ENCODE measurements around the gene CREM.
A peak's percentile ranks its signal among the peaks of the same experiment; 100 is the strongest.
"Not testable (repeated sequence)": the region's sequence is repeated elsewhere in the genome, so short reads cannot be mapped to it uniquely, and the experiment has no call there.

The CREM gene

DNA sequence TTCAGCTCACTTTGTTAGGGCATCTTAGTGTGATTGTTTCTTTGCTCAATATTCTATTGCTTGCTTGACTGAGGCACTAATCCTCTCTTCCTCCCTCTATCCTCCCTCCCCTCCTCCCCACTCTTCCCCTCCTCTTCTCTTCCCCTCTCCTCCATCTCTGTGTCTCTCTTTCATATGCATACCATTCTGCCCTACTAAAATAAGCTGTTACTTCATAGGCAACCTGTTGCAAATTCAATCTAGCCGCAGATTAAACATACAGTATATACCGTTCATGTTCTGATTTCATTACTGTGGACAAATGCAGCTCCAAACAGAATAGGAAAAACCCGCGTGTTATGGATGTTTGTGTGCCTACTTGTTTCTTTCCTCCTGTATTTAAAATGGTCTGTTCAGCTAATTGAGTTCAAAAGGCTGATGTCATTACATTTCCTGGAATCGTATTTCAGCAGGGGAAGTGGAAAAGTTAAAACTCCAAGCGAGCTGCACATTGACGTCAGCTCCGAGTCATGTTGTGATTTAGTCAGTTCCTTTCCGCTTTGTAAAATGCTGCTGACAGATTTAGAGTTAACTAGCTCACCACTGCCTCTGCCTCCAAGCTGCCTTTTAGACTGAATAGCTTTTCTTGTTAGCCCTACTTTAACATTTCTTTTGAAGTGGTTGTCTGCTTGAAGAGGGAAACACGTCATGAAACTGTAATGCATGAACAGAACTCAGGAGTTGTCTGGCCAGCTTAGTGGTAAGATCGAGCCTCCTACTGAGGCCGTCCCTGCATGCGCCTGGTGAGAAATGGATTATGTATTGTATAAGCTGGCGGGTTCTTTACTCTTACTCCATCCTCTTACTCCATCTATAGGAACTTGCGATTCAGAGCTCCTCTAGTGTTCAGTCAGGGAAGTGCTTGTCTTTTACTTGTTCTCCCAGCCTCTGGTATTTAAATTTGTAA is 69.0 kb downstream of the CREM start:
- DNase-seq, result peak; percentile 91

DNA sequence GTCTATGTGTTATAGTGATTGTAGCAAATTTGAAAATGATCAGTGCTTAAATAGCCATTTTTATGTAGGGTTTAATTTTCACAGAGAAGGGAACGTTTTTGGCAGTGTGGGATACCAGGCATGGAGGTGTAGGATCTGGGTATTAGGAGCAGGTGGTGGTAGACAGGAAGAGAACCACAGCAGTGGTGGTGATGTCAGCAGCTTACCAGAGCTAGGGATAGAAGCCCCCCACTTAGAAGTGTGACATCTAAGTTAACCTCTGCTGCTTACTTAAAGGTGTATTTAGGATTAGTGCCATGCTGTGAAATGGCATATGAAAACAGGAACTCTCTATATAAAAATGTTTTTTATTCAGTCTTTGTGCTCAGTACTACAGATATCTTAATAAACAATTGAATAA is 73.8 kb downstream of the CREM start:
- DNase-seq, result no peak

DNA sequence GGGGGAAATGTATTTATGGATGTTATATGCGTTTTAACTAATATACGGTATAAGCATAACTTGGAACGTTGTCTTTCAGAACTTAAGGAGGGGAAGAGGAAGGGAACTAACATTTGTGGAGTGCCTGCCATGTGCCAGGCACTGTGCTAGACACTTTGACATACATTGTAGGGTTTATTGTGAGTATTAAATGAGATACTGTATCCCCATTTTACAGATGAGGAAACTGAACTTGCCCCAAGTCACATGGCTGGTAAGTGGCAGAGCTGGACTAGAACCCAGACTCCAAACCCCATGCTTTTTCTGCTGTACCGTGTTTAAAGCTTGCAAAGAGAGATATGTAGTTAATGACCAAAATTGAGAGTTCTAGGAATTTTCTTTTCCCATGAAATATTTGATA is 74.6 kb downstream of the CREM start:
- DNase-seq, result no peak

DNA sequence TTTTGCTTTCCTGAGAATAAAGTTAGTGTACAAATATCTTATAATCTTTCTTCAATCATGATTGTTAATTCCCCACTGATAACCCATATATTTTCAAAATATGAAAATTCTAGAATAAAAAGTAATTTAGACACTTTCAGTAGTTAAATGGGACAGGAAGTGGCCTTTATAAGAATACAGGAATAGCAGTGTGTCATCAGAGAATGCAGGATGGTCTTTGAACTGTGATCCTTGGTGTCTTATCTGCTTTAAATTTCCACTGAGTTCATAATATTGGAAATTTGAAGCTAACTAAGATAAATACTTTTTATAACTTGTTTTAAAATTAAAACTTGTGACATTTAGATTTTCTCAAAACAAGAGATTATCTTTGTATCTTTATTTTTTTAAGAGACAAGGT is 75.4 kb downstream of the CREM start:
- DNase-seq, result no peak

DNA sequence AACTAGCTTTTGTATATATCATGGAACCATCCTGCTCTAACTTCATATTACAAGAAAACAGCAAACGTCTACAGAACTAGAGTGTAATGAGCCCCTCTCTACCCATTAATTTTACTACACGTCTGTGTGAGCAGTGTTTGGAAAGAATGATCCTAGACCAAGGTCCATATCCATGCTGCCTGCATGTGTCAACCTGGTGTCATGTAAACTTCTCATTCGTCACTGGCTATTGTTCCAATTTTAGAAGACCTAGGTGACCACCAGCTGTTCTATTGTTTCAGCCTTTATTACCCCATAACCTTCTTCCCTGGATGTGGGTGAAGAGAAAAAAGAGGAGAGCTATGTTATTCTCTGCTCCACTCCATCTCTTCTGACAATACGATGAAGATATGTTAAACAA is 77.1 kb downstream of the CREM start:
- no peak for DNase-seq

DNA sequence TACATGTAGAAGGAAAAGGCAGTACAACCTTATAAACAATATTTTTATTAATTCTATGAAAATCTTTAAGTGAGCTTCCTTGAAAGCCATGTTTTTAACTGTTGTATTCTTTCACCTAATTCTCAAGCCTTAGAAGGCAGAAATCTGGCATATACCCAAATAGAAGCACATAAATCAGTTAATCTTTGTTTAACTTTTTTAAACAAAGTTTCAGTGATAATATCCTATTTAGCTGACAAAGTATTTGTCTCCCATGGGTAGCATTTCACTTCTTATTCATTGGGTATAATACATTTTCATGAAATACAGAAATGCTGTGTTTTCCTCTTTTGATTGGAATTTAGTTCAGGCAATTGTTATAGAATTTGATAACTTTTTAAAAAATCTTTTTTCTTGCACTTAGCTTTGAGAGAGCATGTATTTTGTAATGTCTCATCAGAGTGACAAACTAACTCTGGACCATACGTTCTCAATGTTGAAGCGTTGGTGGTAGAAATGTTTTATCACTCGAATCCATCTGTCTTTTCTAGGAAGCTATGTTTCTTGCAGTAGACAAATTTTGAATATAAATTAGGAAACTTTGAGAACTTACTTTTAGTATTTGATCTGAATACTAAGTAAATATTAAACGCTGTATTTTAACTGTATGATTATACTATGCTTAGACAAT is 78.1 kb downstream of the CREM start:
- no peak for DNase-seq

DNA sequence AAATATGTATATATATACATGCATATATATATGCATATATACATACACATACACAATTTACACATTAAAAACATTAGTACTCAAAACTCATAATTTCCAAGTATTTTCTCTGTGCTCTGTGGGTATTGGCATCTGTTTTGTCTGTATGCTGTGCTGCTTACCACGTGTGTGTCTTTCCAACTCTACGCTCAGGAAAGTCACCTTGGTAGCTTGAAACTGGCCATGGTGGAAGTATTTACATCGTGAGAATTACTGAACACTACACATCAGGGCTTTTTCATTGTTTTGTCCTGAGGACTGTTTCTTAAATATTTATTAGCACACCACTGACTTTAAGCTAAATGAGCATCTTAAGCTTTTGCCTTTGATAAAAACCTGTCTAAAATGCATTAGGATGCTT is 79.6 kb downstream of the CREM start:
- no peak for DNase-seq

DNA sequence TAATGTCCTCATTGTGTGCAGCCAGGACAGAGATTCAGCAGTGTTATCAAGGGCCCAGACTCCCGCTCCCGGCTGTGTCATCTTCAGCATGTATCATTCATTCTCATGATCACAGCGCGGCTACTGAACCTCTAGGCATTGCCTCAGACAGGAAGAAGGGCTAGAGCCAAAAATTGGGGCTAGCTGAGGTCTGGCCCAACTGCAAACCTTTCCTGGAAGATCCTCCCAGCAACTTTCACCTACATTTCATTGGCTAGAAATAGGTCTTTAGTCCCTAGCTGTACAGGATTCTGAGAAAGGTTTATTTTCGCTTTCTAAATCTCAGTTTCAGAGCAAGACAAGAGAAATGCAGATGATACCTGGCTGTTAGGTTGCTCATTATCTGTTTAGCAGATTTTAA is 81.9 kb downstream of the CREM start:
- no peak for DNase-seq

DNA sequence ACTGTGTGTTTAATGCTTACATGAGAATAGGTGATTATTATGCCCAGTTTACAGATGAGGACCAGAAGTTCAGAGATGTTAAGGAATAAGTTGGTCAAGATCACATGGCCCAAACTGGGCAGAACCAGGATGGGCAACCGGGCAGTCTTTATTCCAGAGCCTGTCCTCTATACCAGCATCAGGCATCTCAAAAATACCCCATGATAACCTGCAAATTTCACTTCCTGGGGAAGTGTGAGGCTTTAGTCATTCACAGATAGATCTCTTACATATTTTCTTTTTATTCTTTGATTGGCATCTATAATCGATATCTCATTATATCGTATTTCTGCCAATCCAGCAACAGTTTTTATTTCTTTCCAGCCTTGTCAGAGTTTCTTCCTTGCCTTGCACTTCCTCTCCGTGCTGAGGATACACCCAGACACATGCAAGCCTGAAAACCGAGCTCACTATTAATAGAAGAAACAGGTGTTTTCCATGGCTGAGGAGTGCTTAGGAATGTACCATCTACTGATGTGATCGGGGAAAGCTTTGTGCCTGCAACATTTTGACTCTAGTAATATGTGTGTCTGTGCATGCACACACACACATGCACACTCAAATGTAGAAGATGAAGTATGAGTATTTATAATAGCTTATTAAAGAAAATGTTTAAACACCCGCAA is 82.4 kb downstream of the CREM start:
- DNase-seq, result no peak

DNA sequence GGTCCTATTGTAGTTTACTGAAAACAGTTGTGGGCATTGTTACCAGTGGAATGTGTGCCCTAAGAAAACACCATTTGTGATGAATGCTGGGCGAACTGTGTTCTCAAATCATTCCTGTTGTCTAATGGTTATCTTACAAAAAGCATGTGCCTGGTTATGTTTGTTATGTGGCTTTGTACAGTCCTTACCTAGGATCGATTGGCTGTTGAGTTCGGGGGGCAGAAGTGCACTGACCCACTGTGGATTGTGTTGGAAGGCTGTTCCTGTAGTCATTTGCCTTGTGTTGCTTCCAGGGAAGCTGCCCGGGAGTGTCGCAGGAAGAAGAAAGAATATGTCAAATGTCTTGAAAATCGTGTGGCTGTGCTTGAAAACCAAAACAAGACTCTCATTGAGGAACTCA is 84.3 kb downstream of the CREM start:
- no peak for DNase-seq

DNA sequence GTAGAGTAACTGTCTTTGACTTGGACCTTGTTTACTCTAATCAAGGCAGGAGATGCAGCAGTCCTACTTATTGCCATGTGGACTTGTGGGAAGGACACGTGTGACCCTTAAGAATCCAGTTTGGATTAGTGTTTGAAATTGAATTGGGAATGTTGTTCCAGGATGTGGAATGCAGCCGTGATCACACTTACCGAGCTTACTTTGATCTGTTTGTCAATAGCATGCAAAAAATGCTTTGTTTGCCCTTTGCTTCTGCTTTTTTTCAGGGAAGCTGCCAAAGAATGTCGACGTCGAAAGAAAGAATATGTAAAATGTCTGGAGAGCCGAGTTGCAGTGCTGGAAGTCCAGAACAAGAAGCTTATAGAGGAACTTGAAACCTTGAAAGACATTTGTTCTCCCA is 84.7 kb downstream of the CREM start:
- DNase-seq, result no peak

DNA sequence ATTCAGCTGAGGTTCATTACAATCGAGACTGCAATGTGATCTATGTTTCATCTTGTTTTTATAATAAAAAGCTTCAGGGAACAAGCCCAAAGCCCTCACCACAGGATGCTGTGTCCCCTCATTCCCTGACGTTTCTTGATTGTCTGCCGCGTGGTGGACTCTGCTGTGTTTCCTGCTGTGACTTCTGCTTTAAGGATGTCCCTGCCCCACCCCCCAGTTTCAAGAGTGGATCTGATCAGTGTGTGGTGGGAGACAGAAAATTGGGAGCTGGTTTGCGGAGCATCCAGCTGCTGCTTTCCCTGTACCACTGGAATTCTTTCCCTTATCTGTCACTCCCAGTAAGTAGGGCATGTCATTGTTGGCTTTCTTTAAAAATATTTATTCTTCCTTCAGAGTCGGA is 86.2 kb downstream of the CREM start:
- DNase-seq, result no peak

DNA sequence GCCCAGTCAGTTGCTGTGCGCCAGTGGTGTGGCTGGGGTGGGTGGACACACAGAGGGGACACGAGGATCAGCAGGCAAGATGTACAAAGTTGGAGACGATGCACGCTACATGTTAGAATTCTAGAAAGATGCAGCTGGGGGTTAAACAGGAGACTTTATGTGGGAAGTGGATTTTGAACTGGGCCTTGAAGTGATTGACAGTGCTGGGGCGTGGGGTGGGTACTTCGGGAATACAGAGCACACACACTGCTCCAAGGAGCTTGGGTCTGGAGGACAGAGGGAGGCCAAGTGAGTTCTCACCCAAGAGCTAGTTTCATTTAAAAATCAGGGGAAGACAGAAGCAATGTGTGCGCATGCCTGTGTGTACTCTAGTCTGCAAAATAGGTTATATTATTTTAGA is 87.1 kb downstream of the CREM start:
- DNase-seq, result no peak

DNA sequence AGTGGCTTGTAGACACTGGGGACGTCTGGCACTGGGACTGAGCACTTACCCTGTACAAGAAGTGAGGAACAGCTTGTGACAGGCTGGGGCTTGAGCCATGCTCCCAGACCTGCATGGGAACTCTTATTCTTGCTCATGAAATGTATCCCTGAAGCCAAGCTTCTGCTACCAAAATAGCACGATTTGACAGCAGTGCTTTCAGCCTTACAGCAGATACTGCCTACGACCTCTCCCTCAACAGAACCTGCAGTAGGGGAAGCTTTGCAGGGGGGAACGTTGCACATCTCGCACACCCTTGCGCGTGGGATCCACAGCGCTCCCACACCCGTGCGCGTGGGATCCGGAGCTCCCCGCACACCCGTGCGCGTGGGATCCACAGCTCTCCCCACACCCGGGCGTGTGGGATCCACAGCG is 88.0 kb downstream of the CREM start:
- DNase-seq, result no peak

DNA sequence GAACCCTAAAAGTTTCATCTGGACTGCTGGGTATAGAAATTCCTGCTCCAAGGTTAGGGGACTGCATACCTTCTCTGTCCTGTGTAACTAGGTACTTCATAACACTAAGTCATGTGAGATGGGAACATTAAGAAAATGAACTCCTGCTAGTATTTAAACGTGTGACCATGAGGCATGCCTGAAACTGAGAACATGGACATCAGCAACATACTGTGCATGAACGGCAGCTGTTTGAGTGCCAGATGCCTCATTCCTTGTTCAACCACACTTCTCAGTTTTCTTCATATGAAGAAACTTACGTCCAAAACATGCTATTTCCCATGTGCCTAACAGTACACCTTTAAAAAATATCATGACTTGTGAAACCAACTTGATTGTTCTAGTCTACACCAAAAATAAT is 88.5 kb downstream of the CREM start:
- DNase-seq, result no peak

DNA sequence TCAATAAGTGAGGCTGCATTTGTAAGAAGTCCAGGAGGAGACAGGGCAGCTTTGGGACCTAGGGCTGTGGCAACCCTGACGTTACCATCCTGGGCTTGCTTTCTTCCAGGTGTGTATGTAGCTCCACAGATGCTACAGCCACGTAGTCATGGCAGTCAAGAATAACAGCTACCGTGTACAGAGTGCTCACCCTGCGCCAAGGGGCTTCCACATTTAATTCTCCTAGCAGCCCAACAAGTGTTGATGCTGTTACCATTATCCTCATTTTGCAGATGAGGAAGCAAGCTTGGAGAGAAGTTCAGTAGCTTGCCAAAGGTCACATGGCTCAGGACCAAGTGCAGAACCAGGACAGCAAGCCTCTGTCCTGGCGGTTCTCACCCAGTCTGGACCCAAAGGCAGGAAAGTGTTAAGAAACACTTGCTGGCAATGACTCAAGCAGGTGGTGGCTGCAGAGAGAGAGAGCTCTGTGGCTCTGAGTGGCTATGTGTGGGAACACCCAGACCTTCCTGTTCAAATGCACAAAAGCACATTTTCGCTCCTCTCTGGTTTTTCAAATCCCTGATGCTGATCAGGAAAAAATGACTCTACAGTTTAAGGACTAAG is 89.8 kb downstream of the CREM start:
- peak; percentile 62 for DNase-seq

DNA sequence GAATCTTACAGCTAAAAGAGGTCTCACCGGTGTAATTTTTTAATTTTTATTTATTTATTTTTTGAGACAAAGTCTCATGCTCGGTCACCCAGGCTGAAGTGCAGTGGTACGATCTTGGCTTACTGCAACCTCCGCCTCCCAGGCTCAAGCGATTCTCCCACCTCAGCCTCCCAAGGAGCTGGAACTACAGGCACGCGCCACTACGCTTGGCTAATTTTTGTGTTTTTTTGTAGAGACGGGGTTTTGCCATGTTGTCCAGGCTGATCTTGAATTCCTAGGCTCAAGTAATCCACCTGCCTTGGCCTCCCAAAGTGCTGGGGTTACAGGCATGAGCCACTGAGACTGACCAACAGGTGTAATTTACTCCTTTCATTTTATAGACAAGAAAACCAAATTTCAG is 90.3 kb downstream of the CREM start:
- DNase-seq, result not testable (repeated sequence)

DNA sequence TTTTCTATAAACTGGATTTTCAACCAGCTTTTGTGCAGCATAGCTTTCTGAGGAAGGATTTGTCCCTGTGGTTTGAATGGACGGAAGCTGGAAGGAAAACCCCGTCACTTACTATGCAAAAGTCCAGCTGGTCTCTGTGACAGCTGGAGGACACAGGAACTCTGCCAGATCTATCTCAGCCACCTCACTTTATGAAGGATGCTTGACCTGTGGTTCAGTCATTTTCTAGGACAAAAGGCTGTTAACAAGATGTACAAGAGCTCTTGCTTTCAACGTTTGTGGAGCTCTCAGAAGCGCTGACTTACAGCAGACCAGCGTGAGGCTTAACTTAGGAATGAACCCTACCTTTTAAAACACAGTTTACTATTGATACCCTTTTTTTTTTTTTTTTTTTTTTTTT is 90.8 kb downstream of the CREM start:
- peak; percentile 65 for DNase-seq

DNA sequence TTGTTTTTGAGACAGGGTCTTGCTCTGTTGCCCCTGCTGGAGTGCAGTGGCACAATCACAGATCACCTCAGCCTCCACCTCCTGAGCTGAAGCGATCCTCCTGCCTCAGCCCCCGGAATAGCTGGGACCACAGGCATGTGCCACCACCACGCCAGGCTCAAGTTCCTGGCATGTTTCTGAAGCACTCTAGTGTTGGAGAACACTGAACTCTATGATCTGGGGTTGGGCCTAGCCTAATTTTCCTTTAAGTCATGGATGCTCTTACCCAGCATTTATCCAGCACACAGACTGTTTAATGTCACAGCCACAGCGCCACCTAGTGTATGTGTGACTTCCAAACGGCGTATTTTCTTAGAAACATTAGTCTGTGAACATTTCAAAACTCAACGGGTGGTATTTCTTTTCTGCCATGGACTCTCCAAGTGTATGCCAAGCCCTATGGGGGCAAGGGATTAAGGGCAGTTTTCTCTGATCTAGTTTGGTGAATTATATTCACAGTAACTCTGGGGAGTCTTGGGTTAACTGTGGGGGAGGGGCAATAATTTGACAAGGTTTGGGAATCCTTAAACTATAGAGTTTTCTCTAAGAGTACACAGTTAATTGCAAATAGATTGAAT is 91.8 kb downstream of the CREM start:
- peak; percentile 87 for DNase-seq

DNA sequence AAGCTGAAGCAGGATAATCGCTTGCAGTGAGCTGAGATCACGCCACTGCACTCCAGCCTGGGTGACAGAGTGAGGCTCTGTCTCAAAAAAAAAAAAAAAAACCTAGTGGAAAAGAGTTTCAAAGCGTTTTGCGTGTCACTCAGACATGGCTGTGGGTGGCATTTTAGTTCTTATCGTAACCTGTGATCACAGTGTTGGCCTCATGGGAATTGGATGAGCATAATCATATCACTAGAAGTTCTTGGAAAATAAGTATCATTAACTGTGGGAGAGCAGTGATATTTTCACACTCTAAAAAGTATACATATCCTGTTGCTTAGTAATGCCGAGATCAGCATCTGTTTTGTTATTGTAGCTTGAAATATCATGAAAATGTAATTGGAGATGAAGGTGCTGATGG is 92.6 kb downstream of the CREM start:
- no peak for DNase-seq

DNA sequence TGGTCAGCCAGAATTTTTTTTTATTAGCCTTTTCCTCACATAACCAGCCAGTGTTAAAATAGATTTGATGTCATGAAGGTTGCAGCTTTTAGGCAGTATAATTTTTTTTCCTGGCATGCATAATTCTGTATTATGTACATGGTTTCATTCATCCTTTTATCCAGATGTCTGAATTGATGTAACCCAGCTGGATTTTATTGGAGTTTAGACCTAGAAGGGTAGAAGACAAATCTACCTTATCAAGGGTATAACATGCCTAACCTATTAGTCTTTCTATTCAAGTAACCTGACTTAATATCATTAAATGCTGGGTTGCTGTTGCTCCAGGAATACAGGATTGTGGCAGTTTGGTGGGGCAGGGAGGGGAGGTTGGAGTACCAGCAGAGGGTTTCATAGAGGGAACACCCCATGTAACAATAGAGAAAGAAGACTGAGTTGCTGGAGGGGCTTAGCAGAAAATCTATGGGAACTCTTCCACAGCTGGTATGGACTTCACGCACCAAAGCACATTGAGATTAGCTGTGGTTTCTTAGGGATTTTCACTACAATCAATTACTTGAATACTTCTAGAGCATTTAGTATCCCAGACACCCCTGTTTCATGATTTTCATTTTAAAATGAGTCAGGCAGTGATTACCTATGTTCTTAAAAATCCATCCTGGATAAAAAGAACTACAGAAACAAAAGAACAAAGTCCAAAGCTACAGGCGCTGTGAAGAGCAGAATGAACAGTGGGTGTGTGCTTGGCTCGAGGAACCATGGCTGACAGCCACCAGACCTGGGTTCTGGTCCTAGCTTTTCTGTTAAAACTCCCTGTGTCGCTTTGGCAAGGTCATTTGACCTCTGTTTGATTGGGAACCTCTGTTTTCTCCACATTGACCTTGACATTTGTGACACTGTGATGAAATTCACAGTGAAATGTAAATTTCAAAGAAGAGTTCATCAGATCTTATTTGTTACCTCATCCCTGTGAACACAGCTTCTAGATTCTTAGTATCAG is 93.5 kb downstream of the CREM start:
- no peak for DNase-seq

DNA sequence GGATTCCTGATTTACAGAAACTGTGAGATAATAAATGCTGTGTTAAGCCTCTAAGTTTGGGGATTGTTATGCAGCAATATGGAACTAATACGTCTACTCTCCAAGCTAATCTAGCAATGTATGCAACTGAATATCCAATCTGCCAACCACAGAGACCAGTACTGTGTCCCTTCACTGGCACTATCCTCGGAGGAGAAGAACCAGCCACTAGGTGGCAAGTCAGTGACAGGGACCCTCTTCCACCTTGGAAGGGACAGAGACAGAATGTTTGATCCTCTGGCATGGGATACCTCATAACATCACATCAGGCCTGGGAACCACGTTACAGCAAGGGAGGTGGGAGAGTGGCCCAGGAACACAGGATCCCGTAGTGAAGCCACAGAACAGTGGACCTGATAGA is 96.4 kb downstream of the CREM start:
- no peak for DNase-seq
